K562 (cell line): Measurements from ENCODE around the gene IRAK2. TPM values are rescaled to one million over a fixed set of nuclear protein-coding genes. Genes with fewer than 3 reads are reported as not detected.

Source experiments
- CBX1 ChIP-seq: sonication (generic); IDR thresholded peaks from 2 replicates; pipeline ENCODE4 v1.6.1; 2016; ENCODE audit warnings: antibody characterized with exemption, low read depth, mild to moderate bottlenecking
- CXXC5 ChIP-seq: fragments of 250-450 bp; sonication (Bioruptor Pico); IDR thresholded peaks from 2 replicates; pipeline ENCODE4 v1.8.0; 2022; ENCODE audit warnings: inconsistent platforms, mild to moderate bottlenecking, moderate library complexity
- DACH1 ChIP-seq: fragments of 450-650 bp; IDR thresholded peaks from 2 replicates; pipeline ENCODE4 v1.6.1; 2018; ENCODE audit not compliant: partially characterized antibody
- DIDO1 ChIP-seq: fragments of 450-650 bp; IDR thresholded peaks from 2 replicates; pipeline ENCODE4 v1.6.1; 2016; ENCODE audit warnings: low read depth, missing biosample characterization, missing genetic modification characterization
- KAT2B ChIP-seq: IDR thresholded peaks from one replicate; pipeline ENCODE4 v1.6.1; 2012; ENCODE audit warnings: low read depth, mild to moderate bottlenecking, control low read depth, inconsistent platforms, low read length, moderate library complexity
- KDM5B ChIP-seq: fragments of 200-600 bp; sonication (generic); IDR thresholded peaks from 2 replicates; pipeline ENCODE4 v1.6.1; 2012; ENCODE audit warnings: low read depth, mild to moderate bottlenecking, moderate library complexity, low read length, control low read depth, inconsistent platforms; ENCODE audit not compliant: insufficient replicate concordance
- KLF16 ChIP-seq: IDR thresholded peaks from 2 replicates; pipeline ENCODE4 v1.6.1; 2016; ENCODE audit warnings: antibody characterized with exemption
- NFIX ChIP-seq: fragments of 250-450 bp; sonication (Bioruptor Pico); IDR thresholded peaks from 2 replicates; pipeline ENCODE4 v1.4.0; 2020; ENCODE audit warnings: low read depth, mild to moderate bottlenecking, moderate library complexity
- NFRKB ChIP-seq: fragments of 450-650 bp; IDR thresholded peaks from 2 replicates; pipeline ENCODE4 v1.6.1; 2016; ENCODE audit warnings: low read depth
- NFXL1 ChIP-seq: fragments of 450-650 bp; formaldehyde crosslinking; IDR thresholded peaks from 2 replicates; pipeline ENCODE4 v1.4.0; 2021; ENCODE audit warnings: mild to moderate bottlenecking
- OTX1 ChIP-seq: fragments of 450-650 bp; formaldehyde crosslinking; IDR thresholded peaks from 2 replicates; pipeline ENCODE4 v1.4.0; 2022; ENCODE audit warnings: mild to moderate bottlenecking
- RBBP5 ChIP-seq: fragments of 200-600 bp; sonication (generic); IDR thresholded peaks from 2 replicates; pipeline ENCODE4 v1.6.1; 2012; ENCODE audit warnings: borderline replicate concordance, mild to moderate bottlenecking, low read length, control low read depth, inconsistent platforms; ENCODE audit not compliant: insufficient read depth, poor library complexity, severe bottlenecking
- SRSF9 ChIP-seq: fragments of 200-400 bp; formaldehyde crosslinking; IDR thresholded peaks from 2 replicates; pipeline ENCODE4 v1.6.1; 2017; ENCODE audit warnings: low read depth, low read length, borderline replicate concordance
- TEAD1 ChIP-seq, 2 experiments: fragments of 450-650 bp in 1 of 2; sonication (generic) in 1 of 2; formaldehyde crosslinking; IDR thresholded peaks; 2 replicates each; pipeline versions ENCODE4 v1.4.0 to v1.8.0; 2020 to 2022; ENCODE audit warnings: mild to moderate bottlenecking in 2 of 2, missing genetic modification reagents in 1 of 2
- TOE1 ChIP-seq, 2 experiments: fragments of 450-650 bp in 1 of 2; sonication (generic) in 1 of 2; formaldehyde crosslinking in 1 of 2; IDR thresholded peaks; 2 replicates each; pipeline versions ENCODE4 v1.7.1 to v1.8.0; 2016 to 2022; ENCODE audit warnings: borderline replicate concordance in 2 of 2, mild to moderate bottlenecking in 2 of 2, antibody characterized with exemption in 1 of 2, inconsistent platforms in 1 of 2, low read depth in 1 of 2, missing genetic modification reagents in 1 of 2, moderate library complexity in 1 of 2
- ZFP30 ChIP-seq: fragments of 250-450 bp; sonication (Bioruptor Pico); IDR thresholded peaks from 2 replicates; pipeline ENCODE4 v1.8.0; 2022; ENCODE audit warnings: moderate library complexity, mild to moderate bottlenecking, inconsistent platforms, borderline replicate concordance
- ZNF316 ChIP-seq: fragments of 450-650 bp; IDR thresholded peaks from 2 replicates; pipeline ENCODE4 v1.6.1; 2016
- ZNF76 ChIP-seq: fragments of 250-450 bp; sonication (Bioruptor Pico); IDR thresholded peaks from 2 replicates; pipeline ENCODE4 v1.4.0; 2020; ENCODE audit warnings: mild to moderate bottlenecking, moderate library complexity, borderline replicate concordance
- polyA plus RNA-seq, 8 experiments: library from polyadenylated mRNA; depleted of rRNA in 4 of 8; stranded (reverse) in 5 of 8; unstranded in 3 of 8; fragments of >200 nt; fragmentation: Nextera tagmentation in 2 of 8; fragmentation: Illumina TruSeq in 1 of 8; extraction: Ambion mirVana in 2 of 8; extraction: Trizol in 1 of 8; gene quantifications; 2 replicates each; pipeline versions ENCODE4 v1.2.1 to v1.2.3, GENCODE V29; 2011 to 2014; ENCODE audit warnings: inconsistent platforms in 1 of 8, missing spikeins in 1 of 8
- total RNA-seq, 7 experiments: library from RNA; depleted of rRNA in 6 of 7; stranded (reverse); fragments of >200 nt in 6 of 7; fragmentation: Illumina TruSeq in 2 of 7; extraction: Trizol in 2 of 7; gene quantifications; 2 replicates each; pipeline versions ENCODE4 v1.2.1 to v1.2.3, GENCODE V29; 2011 to 2021; ENCODE audit warnings: low replicate concordance in 1 of 7
- TF ChIP-seq, protein P1 (sequence below), 2 experiments: fragments of 450-650 bp; IDR thresholded peaks; 2 replicates each; pipeline ENCODE4 v1.6.1; 2016
- TF ChIP-seq, protein P2 (sequence below): fragments of 250-450 bp; sonication (Bioruptor Pico); IDR thresholded peaks from 2 replicates; pipeline ENCODE4 v1.8.0; 2021; ENCODE audit warnings: mild to moderate bottlenecking, moderate library complexity
- TF ChIP-seq, protein P3 (sequence below): fragments of 250-450 bp; sonication (Bioruptor Pico); IDR thresholded peaks from 2 replicates; pipeline ENCODE4 v1.9.0; 2021; ENCODE audit warnings: mild to moderate bottlenecking
- TF ChIP-seq, protein P4 (sequence below): sonication (generic); formaldehyde crosslinking; IDR thresholded peaks from 2 replicates; pipeline ENCODE4 v1.8.1; 2023; ENCODE audit warnings: mild to moderate bottlenecking, missing genetic modification reagents
- TF ChIP-seq, protein P5 (sequence below): fragments of 250-450 bp; sonication (Bioruptor Pico); IDR thresholded peaks from 2 replicates; pipeline ENCODE4 v1.8.0; 2022; ENCODE audit warnings: moderate library complexity, mild to moderate bottlenecking, inconsistent platforms

Gene IRAK2
- total and polyA plus RNA-seq, 9 of the 15 experiments (the other 6 are each of a cell fraction or from before 2014, with no cell fraction given) = 0.42 to 4.4 (median 2.7) TPM

DNA sequence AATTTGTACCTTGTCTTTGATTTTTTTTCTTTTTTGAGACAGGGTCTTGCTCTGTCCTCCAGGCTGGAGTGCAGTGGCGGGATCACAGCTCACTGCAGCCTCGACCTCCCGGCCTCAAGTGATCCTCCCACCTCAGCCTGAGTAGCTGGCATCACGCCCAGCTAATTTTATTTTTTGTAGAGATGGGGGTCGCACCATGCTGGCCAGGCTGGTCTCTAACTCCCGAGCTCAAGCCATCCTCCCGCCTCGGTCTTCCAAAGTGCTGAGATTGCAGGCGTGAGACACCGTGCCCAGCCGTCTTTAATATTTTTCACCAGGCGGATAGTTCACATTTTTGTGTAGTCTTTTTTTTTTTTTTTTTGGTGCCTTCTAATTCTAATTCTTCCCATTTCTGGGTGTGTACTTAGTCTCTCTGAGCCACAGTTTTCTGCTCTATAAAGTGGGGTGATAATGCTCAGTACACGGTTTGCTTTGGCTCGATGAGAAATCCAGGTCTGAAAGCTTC, 83.0 kb downstream of the IRAK2 start (continued):
- no peak for TF ChIP-seq CBX1
- TF ChIP-seq DACH1 = peak; percentile 26
- TF ChIP-seq ZNF316 = peak; percentile 27; the same call in 1 of the 2 replicates
- no peak for TF ChIP-seq KDM5B
- 0 out of 2 replicates have a peak, but pooled peaks have one; percentile 58 for TF ChIP-seq ZNF76
- TF ChIP-seq OTX1 (CRISPR knock-in tag) = no peak
- TF ChIP-seq RBBP5 = no peak
- TF ChIP-seq, protein P1, sequence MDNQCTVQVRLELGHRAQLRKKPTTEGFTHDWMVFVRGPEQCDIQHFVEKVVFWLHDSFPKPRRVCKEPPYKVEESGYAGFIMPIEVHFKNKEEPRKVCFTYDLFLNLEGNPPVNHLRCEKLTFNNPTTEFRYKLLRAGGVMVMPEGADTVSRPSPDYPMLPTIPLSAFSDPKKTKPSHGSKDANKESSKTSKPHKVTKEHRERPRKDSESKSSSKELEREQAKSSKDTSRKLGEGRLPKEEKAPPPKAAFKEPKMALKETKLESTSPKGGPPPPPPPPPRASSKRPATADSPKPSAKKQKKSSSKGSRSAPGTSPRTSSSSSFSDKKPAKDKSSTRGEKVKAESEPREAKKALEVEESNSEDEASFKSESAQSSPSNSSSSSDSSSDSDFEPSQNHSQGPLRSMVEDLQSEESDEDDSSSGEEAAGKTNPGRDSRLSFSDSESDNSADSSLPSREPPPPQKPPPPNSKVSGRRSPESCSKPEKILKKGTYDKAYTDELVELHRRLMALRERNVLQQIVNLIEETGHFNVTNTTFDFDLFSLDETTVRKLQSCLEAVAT (IDR thresholded peaks at IDR 0.05) = 0 out of 4 replicates have a peak, but pooled peaks of 1 of the 2 experiments have one; percentile 27
- TF ChIP-seq SRSF9 = no peak
- peak; percentile 2; the same call in 1 of the 2 replicates for TF ChIP-seq NFIX
- no peak for TF ChIP-seq KAT2B
- TF ChIP-seq KLF16 = no peak
- TF ChIP-seq NFXL1 = no peak
- TF ChIP-seq, protein P2, sequence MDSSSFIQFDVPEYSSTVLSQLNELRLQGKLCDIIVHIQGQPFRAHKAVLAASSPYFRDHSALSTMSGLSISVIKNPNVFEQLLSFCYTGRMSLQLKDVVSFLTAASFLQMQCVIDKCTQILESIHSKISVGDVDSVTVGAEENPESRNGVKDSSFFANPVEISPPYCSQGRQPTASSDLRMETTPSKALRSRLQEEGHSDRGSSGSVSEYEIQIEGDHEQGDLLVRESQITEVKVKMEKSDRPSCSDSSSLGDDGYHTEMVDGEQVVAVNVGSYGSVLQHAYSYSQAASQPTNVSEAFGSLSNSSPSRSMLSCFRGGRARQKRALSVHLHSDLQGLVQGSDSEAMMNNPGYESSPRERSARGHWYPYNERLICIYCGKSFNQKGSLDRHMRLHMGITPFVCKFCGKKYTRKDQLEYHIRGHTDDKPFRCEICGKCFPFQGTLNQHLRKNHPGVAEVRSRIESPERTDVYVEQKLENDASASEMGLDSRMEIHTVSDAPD (CRISPR knock-in tag) = no peak
- TF ChIP-seq ZFP30 (CRISPR knock-in tag) = no peak
- TF ChIP-seq TOE1 (IDR thresholded peaks at IDR 0.05; ENCODE audit: borderline replicate concordance) = 0 out of 2 replicates have a peak, but pooled peaks have one; percentile 59
- no peak for TF ChIP-seq TOE1 (CRISPR knock-in tag; IDR thresholded peaks at IDR 0.05; ENCODE audit: borderline replicate concordance, low read depth)
- TF ChIP-seq, protein P3, sequence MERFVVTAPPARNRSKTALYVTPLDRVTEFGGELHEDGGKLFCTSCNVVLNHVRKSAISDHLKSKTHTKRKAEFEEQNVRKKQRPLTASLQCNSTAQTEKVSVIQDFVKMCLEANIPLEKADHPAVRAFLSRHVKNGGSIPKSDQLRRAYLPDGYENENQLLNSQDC (CRISPR knock-in tag) = no peak
- TF ChIP-seq, protein P4, sequence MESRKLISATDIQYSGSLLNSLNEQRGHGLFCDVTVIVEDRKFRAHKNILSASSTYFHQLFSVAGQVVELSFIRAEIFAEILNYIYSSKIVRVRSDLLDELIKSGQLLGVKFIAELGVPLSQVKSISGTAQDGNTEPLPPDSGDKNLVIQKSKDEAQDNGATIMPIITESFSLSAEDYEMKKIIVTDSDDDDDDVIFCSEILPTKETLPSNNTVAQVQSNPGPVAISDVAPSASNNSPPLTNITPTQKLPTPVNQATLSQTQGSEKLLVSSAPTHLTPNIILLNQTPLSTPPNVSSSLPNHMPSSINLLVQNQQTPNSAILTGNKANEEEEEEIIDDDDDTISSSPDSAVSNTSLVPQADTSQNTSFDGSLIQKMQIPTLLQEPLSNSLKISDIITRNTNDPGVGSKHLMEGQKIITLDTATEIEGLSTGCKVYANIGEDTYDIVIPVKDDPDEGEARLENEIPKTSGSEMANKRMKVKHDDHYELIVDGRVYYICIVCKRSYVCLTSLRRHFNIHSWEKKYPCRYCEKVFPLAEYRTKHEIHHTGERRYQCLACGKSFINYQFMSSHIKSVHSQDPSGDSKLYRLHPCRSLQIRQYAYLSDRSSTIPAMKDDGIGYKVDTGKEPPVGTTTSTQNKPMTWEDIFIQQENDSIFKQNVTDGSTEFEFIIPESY = peak; percentile 46
- no peak for TF ChIP-seq CXXC5 (CRISPR knock-in tag)
- no peak for TF ChIP-seq DIDO1 (tag)
- TF ChIP-seq NFRKB = peak; percentile 59; the same call in 1 of the 2 replicates
- TF ChIP-seq, protein P5, sequence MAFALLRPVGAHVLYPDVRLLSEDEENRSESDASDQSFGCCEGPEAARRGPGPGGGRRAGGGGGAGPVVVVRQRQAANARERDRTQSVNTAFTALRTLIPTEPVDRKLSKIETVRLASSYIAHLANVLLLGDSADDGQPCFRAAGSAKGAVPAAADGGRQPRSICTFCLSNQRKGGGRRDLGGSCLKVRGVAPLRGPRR (CRISPR knock-in tag) = 0 out of 2 replicates have a peak, but pooled peaks have one; percentile 15
- TF ChIP-seq TEAD1 (CRISPR knock-in tag; IDR thresholded peaks at IDR 0.05) = 0 out of 4 replicates have a peak, but pooled peaks of 1 of the 2 experiments have one; percentile 28
